Suppressor macrophage treated with lipopolysaccharide for 1 hour (primary cell): ENCODE data around the gene TMEM273.

ENCODE experiments used
- DNase-seq, 3 donors: peaks; one replicate each; pipeline ENCODE4 v3.0.0-alpha.2; 2020 to 2022

The TMEM273 gene

DNA sequence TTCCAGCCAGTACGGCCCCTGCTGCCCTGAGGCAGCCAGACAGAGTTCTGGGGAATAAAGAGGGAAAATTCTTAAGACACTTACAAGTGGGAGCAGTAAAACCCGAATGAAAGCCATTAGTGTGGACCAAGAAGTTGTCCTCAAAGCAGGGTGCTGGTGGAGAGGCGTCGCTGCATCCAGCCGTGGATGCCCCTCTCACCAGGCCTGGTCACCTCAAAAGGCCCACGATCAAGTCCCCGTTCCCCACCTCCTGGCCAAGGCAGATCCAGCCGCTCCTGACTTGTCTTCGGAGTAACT, 73.5 kb downstream of the TMEM273 start:
- DNase-seq, result no peak

DNA sequence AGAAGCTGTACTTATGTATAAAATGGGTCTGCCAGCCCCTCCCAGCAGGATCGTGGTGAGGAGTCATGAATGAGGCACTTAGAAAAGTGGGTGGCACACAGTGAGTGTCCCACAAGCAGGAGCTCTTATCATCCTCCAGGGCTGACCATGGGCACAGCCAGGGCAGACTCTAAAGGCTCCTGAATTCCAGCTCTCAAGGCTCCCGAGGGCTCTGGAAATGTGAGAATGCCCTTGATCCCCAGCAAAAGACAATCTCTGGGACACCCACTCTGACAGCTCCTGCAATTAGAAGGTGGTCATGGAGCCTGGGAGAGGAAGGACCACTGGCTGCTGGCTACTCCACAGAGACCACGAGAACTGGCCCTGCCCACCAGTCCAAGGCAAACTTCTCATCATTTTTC, 74.5 kb downstream of the TMEM273 start:
- DNase-seq, result no peak

DNA sequence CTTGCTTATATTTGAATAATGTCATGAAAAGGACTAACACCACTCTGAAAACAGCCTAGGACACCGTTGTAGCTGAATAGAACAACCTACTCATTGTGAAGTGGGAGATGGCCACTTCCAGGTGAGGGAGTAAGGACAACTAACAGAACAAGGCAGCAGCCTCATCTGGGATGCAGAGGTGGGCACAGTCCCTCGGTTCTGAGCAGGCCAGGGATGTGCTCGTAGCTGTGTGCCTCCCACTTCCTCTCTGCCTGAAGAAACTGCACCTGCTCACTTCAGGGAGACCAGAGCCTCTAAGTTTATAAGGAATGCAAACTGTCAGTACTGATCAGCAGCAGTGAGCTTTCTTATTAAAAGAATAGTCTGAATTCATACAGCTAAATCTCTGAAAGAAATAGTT, 75.3 kb downstream of the TMEM273 start:
- DNase-seq, result no peak

DNA sequence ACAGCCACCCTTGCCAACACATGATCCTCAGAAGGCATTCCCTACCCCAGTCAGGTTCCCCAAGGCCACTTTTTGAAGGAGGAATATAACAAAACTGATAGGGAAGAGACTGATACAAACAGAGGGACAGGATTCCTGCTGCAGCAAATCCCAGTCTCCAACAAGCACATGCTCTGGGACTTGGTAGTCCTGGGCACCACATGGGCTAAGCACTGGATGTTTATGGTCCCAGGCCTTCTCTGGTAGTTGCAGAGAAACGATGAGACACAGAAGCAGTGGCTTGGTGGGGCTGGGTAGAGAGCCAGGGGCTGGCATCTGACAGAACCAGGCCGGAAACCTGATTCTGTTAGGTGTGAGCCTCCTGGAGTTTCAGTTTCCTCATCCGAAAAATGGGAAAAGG, 76.1 kb downstream of the TMEM273 start:
- DNase-seq, result no peak

DNA sequence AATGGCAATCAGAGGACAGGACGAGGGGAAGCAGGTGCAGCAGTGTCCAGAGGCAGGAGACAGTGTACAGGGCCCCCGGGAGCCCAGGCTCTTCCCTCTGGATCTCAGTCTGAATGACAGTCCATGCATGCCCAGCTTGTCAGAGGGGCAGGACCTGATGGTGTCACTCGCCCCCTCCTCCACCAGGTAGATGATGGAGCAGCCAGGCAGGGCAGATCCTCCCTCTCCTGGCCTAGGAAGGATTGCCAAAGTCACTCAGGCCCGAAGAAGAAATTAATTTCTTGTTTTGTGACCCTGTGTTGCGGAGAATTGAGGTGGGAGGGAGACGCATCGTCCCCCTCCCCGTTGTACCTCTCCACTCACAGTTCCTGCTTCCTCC, 76.9 kb downstream of the TMEM273 start:
- DNase-seq, result no peak

DNA sequence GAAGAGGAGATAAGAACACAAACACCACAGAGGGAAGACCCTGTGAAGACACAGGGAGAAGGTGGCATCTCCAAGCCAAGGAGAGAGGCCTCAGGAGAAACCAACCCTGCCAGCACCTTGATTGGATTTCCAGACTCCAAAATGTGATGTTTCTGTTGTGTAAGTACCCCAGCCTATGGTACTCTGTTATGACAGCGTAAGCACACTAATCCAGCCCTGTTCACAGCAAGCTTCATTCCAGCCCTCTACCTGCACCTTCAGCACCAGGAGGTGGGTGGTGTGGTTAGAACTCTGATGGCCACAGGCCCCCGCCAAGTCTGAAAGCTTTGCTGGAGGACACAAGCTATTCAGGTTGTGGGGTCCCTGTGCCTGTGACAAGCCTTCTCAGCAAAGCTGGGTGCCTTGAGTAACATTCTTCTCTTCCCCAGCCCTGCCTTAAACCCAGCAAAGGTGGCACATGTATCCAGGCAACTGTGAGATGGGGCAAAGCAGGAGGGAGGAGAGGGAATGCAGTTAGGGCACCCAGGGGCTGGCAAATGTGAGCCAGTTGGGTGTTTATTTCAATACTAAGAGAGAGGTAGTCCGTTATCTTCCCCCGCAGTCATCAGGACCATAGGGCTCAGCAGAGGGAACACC, 77.4 kb downstream of the TMEM273 start:
- DNase-seq, result no peak

DNA sequence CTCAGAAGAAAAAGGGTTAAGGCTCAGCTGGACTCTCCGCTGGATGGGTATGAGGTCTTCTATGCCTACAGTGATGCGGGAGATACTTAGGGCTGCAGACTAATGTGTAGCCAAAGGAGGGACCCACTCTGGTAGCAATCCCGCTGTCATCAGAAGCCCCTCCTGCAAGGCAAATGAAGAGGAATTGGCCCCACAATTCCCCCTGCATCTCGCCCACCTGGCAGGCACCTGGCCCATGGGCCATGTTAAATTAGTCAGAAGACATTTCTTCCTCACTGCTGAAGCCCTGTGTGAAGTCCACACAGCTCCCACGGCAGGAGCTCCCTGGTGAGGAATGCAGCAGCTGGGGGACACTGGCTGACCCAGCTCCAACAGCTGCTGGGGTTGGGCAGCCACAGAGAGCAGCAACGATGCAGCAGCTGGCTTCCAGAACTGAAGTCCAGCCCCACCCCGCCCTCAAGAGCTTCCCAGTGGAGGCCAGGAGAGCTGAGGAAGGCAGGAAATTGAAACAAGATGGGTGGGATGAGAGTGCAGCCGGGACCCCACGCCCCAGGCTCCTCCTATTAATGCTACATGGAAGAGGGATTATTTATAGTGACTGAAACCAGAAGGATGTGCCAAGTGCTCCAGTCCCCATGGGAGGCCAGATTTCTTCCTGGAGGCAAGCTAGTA, 78.4 kb downstream of the TMEM273 start:
- no peak for DNase-seq

DNA sequence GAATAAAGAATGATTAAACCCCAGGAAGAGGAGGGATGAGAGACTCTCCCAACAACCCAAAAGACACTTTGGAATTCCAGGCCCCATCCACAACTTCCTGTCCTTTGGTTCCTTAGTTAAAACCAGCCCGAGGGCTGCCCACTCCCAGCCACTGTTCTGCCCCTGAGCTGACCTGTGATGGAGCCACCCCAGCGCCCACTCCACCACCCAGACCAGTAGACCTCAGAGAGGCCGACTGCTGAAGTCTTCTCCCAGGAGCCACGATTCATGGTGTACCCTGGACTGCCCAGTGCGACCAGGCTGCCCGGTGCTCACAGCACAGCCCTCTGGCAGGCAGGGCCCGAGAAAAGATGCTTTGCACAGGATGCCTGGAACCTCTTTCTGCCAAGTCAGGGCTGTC, 79.5 kb downstream of the TMEM273 start:
- DNase-seq, result no peak

DNA sequence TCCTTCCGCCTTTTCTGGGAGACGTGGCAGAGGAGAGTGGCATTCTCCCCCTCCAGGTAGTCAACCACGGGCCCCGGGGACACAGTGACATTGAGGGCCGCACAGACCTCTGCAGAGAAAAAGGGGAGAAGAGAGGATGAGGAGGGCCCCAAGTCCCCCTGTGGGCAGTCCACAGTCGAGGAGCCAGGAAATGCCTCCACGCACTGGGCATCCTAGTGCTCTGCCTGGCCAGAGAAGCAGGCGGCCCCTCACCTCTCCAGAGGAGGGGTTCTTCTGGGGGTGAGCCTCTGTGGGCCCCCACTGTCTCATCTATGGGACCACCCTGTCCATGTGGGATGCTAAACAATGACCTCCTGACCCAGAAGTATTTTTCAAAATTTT, 80.3 kb downstream of the TMEM273 start:
- DNase-seq, result no peak

GRCh38 chr10:49107111-49107886, 80.9 kb downstream of the TMEM273 start:
- no peak for DNase-seq

GRCh38 chr10:49106451-49106850, 81.7 kb downstream of the TMEM273 start:
- DNase-seq, result peak in 1 of 3 donors; percentile 13

DNA sequence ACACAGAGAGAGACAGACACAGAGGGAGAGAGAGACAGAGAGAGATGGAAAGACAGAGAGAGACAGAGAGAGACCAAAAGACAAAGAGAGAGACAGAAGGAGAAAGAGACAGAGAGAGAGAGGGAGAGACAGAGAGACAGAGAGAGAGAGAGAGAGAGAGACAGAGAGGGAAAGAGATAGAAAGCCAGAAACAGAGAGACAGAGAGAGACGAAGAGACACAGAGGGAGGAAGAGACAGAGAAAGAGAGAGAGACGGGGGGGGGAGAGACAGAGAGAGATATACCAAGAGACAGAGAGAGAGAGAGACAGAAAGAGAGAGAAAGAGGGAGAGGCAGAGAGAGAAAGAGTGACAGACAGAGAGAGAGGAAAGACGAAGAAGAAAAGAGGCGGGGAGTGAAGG, 83.1 kb downstream of the TMEM273 start:
- DNase-seq, result no peak
